Adipocyte (in vitro differentiated cells): Measurements from ENCODE around the gene RAB40C.
A peak's percentile ranks its signal among the peaks of the same experiment; 100 is the strongest.

ENCODE experiments used
- DNase-seq: peaks from one replicate; pipeline ENCODE4 v3.0.0-alpha.2; 2015; ENCODE audit warnings: low read depth
- H3K27me3 ChIP-seq: replicated peaks from 2 replicates; pipeline ENCODE4 v1.7.0; 2013; ENCODE audit warnings: mild to moderate bottlenecking, low read length, moderate library complexity; ENCODE audit not compliant: control insufficient read depth, insufficient read depth
- H3K36me3 ChIP-seq: 2 replicates; pipeline ENCODE4 v1.7.0; 2013; ENCODE audit warnings: low read length, mild to moderate bottlenecking, moderate library complexity; ENCODE audit not compliant: control insufficient read depth, insufficient read depth, severe bottlenecking
- H3K4me1 ChIP-seq: 2 replicates; pipeline ENCODE4 v1.7.0; 2013; ENCODE audit warnings: mild to moderate bottlenecking, low read length, moderate library complexity; ENCODE audit not compliant: control insufficient read depth, insufficient read depth
- H3K4me3 ChIP-seq: 2 replicates; pipeline ENCODE4 v1.7.0; 2013; ENCODE audit warnings: mild to moderate bottlenecking, low read length, moderate library complexity
- H3K9ac ChIP-seq: 2 replicates; pipeline ENCODE4 v1.7.0; 2013; ENCODE audit warnings: mild to moderate bottlenecking, low read length, moderate library complexity
- H3K9me3 ChIP-seq: 2 replicates; pipeline ENCODE4 v1.7.0; 2013; ENCODE audit warnings: mild to moderate bottlenecking, low read length, moderate library complexity; ENCODE audit not compliant: control insufficient read depth

The RAB40C gene

GRCh38 chr16:578870-579405, 10.9 kb upstream of the RAB40C start:
- H3K9me3 ChIP-seq = no peaks in the 10 kb centered on the region
- no peak overlapping the region for H3K4me3 ChIP-seq
- no peak overlapping the region for H3K9ac ChIP-seq
- no peaks in the 10 kb centered on the region for H3K4me1 ChIP-seq
- DNase-seq = peak; percentile 69
- H3K27me3 ChIP-seq = no peaks in the 10 kb centered on the region
- peaks cover 14% of the 10 kb centered on the region for H3K36me3 ChIP-seq

GRCh38 chr16:580141-580945, 9.5 kb upstream of the RAB40C start:
- Histone ChIP-seq H3K4me1 (peaks cover under 1% of the 10 kb centered on the region), H3K9me3 (no peaks in the 10 kb centered on the region), H3K4me3 (no peak overlapping the region), H3K36me3 (peaks cover under 1% of the 10 kb centered on the region), H3K27me3 (no peaks in the 10 kb centered on the region), H3K9ac (no peak overlapping the region)
- DNase-seq = no peak

GRCh38 chr16:580946-581498, 8.8 kb upstream of the RAB40C start:
- H3K27me3 ChIP-seq = no peaks in the 10 kb centered on the region
- peaks cover 7% of the 10 kb centered on the region for H3K4me1 ChIP-seq
- DNase-seq = no peak

GRCh38 chr16:582218-582613, 7.7 kb upstream of the RAB40C start:
- no peak overlapping the region for H3K4me3 ChIP-seq
- H3K9ac ChIP-seq = no peak overlapping the region
- DNase-seq = no peak
- no peaks in the 10 kb centered on the region for H3K36me3 ChIP-seq
- no peaks in the 10 kb centered on the region for H3K9me3 ChIP-seq
- no peaks in the 10 kb centered on the region for H3K27me3 ChIP-seq
- H3K4me1 ChIP-seq = peaks cover 19% of the 10 kb centered on the region

More at GRCh38 chr16:580946-581498, 8.8 kb upstream of the RAB40C start:
- Histone ChIP-seq H3K4me3 (no peak overlapping the region), H3K36me3 (no peaks in the 10 kb centered on the region), H3K9ac (no peak overlapping the region), H3K9me3 (no peaks in the 10 kb centered on the region)

GRCh38 chr16:582614-583331, 7.1 kb upstream of the RAB40C start:
- Histone ChIP-seq H3K36me3 (no peaks in the 10 kb centered on the region), H3K4me1 (peaks cover 25% of the 10 kb centered on the region), H3K27me3 (no peaks in the 10 kb centered on the region), H3K4me3 (no peak overlapping the region), H3K9ac (no peak overlapping the region), H3K9me3 (no peaks in the 10 kb centered on the region)
- DNase-seq = no peak

GRCh38 chr16:583470-583814, 6.4 kb upstream of the RAB40C start:
- H3K27me3 ChIP-seq = no peaks in the 10 kb centered on the region
- no peak for DNase-seq

GRCh38 chr16:583815-584591, 5.9 kb upstream of the RAB40C start:
- no peak overlapping the region for H3K9ac ChIP-seq
- no peak overlapping the region for H3K4me3 ChIP-seq
- H3K4me1 ChIP-seq = peaks cover 31% of the 10 kb centered on the region
- DNase-seq = no peak
- H3K27me3 ChIP-seq = no peaks in the 10 kb centered on the region
- no peaks in the 10 kb centered on the region for H3K36me3 ChIP-seq
- H3K9me3 ChIP-seq = no peaks in the 10 kb centered on the region

More at GRCh38 chr16:583470-583814, 6.4 kb upstream of the RAB40C start:
- H3K9ac ChIP-seq = no peak overlapping the region
- no peaks in the 10 kb centered on the region for H3K9me3 ChIP-seq
- H3K36me3 ChIP-seq = no peaks in the 10 kb centered on the region
- no peak overlapping the region for H3K4me3 ChIP-seq
- H3K4me1 ChIP-seq = peaks cover 31% of the 10 kb centered on the region

GRCh38 chr16:585351-585750, 4.5 kb upstream of the RAB40C start:
- no peak for DNase-seq
- H3K4me1 ChIP-seq = peaks cover 31% of the 10 kb centered on the region
- H3K9ac ChIP-seq = no peak overlapping the region
- no peaks in the 10 kb centered on the region for H3K9me3 ChIP-seq
- no peaks in the 10 kb centered on the region for H3K27me3 ChIP-seq
- H3K36me3 ChIP-seq = no peaks in the 10 kb centered on the region
- no peak overlapping the region for H3K4me3 ChIP-seq

GRCh38 chr16:586047-586644, 3.7 kb upstream of the RAB40C start:
- H3K9me3 ChIP-seq = no peaks in the 10 kb centered on the region
- peak overlapping the region; percentile 20 for H3K9ac ChIP-seq
- H3K36me3 ChIP-seq = no peaks in the 10 kb centered on the region
- H3K27me3 ChIP-seq = no peaks in the 10 kb centered on the region
- no peak overlapping the region for H3K4me3 ChIP-seq
- peak; percentile 43 for DNase-seq
- peaks cover 37% of the 10 kb centered on the region for H3K4me1 ChIP-seq

- H3K4me1 ChIP-seq = peaks cover 42% of the 10 kb centered on the region
- no peaks in the 10 kb centered on the region for H3K27me3 ChIP-seq
- no peak for DNase-seq
- H3K36me3 ChIP-seq = no peaks in the 10 kb centered on the region
- H3K9me3 ChIP-seq = no peaks in the 10 kb centered on the region
- peak overlapping the region; percentile 86 for H3K4me3 ChIP-seq
- H3K9ac ChIP-seq = peak overlapping the region; percentile 92
Observed at GRCh38 chr16:586645-587590, 2.9 kb upstream of the RAB40C start.
